ENCODE results near the gene LGI4.

DNA sequence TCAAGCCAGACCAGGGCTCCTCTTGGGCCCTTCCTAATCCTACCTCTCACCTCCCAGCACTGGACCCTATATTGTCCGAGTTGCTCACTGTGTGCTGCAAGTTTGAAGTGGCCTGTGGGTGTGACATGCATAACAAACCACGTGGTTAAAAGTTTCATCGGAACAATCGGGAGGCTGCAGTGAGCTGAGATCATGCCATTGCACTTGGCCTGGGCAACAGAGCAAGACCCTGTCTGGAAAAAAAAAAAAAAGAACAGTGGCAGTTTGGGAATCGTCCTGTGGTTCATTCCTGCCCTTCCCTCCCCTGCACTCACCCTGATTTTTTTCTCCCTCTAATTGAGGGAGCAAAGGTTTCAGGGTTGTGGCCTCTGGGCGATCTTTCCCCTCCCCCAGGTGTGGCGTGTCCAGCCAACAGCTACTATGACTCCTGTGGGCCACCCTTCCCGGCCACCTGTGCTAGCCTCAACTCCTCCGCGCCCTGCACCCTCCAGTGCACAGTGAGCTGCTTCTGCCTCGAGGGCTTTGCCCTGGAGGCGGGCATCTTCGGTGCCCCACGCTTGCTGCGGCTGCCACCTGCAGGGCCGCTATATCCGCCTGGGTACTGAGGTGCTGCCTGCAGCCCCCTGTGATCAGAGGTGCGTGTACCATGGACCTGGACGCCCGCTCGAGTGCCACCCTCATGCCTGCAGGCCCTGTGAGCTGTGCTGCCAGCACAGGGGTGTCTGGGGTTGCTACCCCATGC is 35.5 kb downstream of the LGI4 start:
- TF ChIP-seq, protein P1, sequence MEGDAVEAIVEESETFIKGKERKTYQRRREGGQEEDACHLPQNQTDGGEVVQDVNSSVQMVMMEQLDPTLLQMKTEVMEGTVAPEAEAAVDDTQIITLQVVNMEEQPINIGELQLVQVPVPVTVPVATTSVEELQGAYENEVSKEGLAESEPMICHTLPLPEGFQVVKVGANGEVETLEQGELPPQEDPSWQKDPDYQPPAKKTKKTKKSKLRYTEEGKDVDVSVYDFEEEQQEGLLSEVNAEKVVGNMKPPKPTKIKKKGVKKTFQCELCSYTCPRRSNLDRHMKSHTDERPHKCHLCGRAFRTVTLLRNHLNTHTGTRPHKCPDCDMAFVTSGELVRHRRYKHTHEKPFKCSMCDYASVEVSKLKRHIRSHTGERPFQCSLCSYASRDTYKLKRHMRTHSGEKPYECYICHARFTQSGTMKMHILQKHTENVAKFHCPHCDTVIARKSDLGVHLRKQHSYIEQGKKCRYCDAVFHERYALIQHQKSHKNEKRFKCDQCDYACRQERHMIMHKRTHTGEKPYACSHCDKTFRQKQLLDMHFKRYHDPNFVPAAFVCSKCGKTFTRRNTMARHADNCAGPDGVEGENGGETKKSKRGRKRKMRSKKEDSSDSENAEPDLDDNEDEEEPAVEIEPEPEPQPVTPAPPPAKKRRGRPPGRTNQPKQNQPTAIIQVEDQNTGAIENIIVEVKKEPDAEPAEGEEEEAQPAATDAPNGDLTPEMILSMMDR (IDR thresholded peaks at IDR 0.05; ENCODE audit: low read depth, low read length, poor library complexity, severe bottlenecking) = no peak
- TF ChIP-seq EZH2phosphoT487 (IDR thresholded peaks at IDR 0.05; ENCODE audit: borderline replicate concordance, low read length) = no peak

Data from DOHH2 (cell line).